Measurements from ENCODE around the gene RGCC. TPM values are rescaled to one million over a fixed set of nuclear protein-coding genes. Genes with fewer than 3 reads are reported as not detected.

RGCC gene
- total RNA-seq, 1 experiment from 2014 or later = 2.6 TPM

- intact Hi-C loops (cut with micrococcal nuclease) = loop anchor here (2.0 to 10.0 kb wide), 2 partner anchors 126 to 194 kb away; no protein-coding TSS in a partner anchor
- CTCF ChIA-PET = interaction anchor here (1.4 to 1.9 kb wide), 2 partner anchors 190 to 194 kb away, joined by 7 to 11 read pairs; no protein-coding TSS in a partner anchor
- BruUV-seq (replicated peaks) = TSS peak; percentile 26
Measured at GRCh38 chr13:41458761-41459431, 1.5 kb downstream of the RGCC start.

GRCh38 chr13:41459432-41460073 is 2.2 kb downstream of the RGCC start:
- TF ChIP-seq EZH2phosphoT487 (IDR thresholded peaks at IDR 0.05; ENCODE audit: borderline replicate concordance, low read length) (no peak), CTCF (conservative IDR thresholded peaks at IDR 0.05; ENCODE audit: low read depth, low read length) (no peak), EZH2 (IDR thresholded peaks at IDR 0.05; ENCODE audit: low read length, unreplicated experiment) (no peak)
- no peaks in the 10 kb centered on the region for H3K9me2 ChIP-seq (replicated peaks; ENCODE audit: low read length)
- no peak overlapping the region for H2AFZ ChIP-seq (ENCODE audit: low read length)
- no peaks in the 10 kb centered on the region for H3K27me3 ChIP-seq (ENCODE audit: low read length)
- H3K4me1 ChIP-seq (ENCODE audit: insufficient read depth, low read length) = peaks cover 4% of the 10 kb centered on the region; the same call in 1 of the 2 replicates
- H4K20me1 ChIP-seq (ENCODE audit: low read length) = no peaks in the 10 kb centered on the region
- ATAC-seq (no peak), DNase-seq (no peak)
- intact Hi-C loops (cut with micrococcal nuclease) = loop anchor here (2.0 to 10.0 kb wide), 2 partner anchors 125 to 193 kb away; no protein-coding TSS in a partner anchor
- no peaks in the 10 kb centered on the region for H3F3A ChIP-seq (ENCODE audit: low read length, unreplicated experiment)
- ChIA-PET CTCF (interaction anchor here (1.9 kb wide), 1 partner anchor 193 kb away, joined by 11 read pairs; no protein-coding TSS in a partner anchor), POLR2A (ENCODE audit: unreplicated experiment) (no interaction called here)
- H3K4me3 ChIP-seq (ENCODE audit: low read length) = no peak overlapping the region
- no peak overlapping the region for H3K9ac ChIP-seq (ENCODE audit: low read length)
- no peaks in the 10 kb centered on the region for H3K9me3 ChIP-seq (ENCODE audit: low read length)
- no peaks in the 10 kb centered on the region for H3K79me2 ChIP-seq (ENCODE audit: low read length)
- no peaks in the 10 kb centered on the region for H3K36me3 ChIP-seq (ENCODE audit: low read depth, low read length)
- no TSS peak for BruUV-seq (replicated peaks)
- no peak overlapping the region for H3K27ac ChIP-seq (ENCODE audit: low read length)
- H3K4me2 ChIP-seq (ENCODE audit: low read length) = no peak overlapping the region

More at GRCh38 chr13:41458761-41459431, 1.5 kb downstream of the RGCC start:
- Histone ChIP-seq H3K4me2 (ENCODE audit: low read length) (peak overlapping the region; percentile 80), H3K36me3 (ENCODE audit: low read depth, low read length) (no peaks in the 10 kb centered on the region), H3K27ac (ENCODE audit: low read length) (no peak overlapping the region), H4K20me1 (ENCODE audit: low read length) (no peaks in the 10 kb centered on the region), H3K79me2 (ENCODE audit: low read length) (no peaks in the 10 kb centered on the region), H3K4me3 (ENCODE audit: low read length) (peak overlapping the region; percentile 78), H3F3A (ENCODE audit: low read length, unreplicated experiment) (no peaks in the 10 kb centered on the region), H3K4me1 (ENCODE audit: insufficient read depth, low read length) (peaks cover 4% of the 10 kb centered on the region; the same call in 1 of the 2 replicates), H3K9me2 (replicated peaks; ENCODE audit: low read length) (no peaks in the 10 kb centered on the region), H2AFZ (ENCODE audit: low read length) (peak overlapping the region; percentile 88), H3K9ac (ENCODE audit: low read length) (no peak overlapping the region), H3K9me3 (ENCODE audit: low read length) (no peaks in the 10 kb centered on the region), H3K27me3 (ENCODE audit: low read length) (no peaks in the 10 kb centered on the region)
- TF ChIP-seq EZH2phosphoT487 (IDR thresholded peaks at IDR 0.05; ENCODE audit: borderline replicate concordance, low read length) = no peak
- TF ChIP-seq CTCF (conservative IDR thresholded peaks at IDR 0.05; ENCODE audit: low read depth, low read length) = peak; percentile 79
- no peak for TF ChIP-seq EZH2 (IDR thresholded peaks at IDR 0.05; ENCODE audit: low read length, unreplicated experiment)
- peak; percentile 36 for ATAC-seq
- DNase-seq = peak; percentile 59
- POLR2A ChIA-PET (ENCODE audit: unreplicated experiment) = interaction anchor here (0.6 kb wide), 1 partner anchor 741 kb away, joined by 3 read pairs; no protein-coding TSS in a partner anchor

Measured in PC-3 (cell line).